Measurements from ENCODE around the gene FRYL. TPM values are rescaled to one million over a fixed set of nuclear protein-coding genes. Genes with fewer than 3 reads are reported as not detected.

Gene FRYL
- total and polyA plus RNA-seq, 12 donors: 16.5 to 64.4 (median 41.1) TPM

DNA sequence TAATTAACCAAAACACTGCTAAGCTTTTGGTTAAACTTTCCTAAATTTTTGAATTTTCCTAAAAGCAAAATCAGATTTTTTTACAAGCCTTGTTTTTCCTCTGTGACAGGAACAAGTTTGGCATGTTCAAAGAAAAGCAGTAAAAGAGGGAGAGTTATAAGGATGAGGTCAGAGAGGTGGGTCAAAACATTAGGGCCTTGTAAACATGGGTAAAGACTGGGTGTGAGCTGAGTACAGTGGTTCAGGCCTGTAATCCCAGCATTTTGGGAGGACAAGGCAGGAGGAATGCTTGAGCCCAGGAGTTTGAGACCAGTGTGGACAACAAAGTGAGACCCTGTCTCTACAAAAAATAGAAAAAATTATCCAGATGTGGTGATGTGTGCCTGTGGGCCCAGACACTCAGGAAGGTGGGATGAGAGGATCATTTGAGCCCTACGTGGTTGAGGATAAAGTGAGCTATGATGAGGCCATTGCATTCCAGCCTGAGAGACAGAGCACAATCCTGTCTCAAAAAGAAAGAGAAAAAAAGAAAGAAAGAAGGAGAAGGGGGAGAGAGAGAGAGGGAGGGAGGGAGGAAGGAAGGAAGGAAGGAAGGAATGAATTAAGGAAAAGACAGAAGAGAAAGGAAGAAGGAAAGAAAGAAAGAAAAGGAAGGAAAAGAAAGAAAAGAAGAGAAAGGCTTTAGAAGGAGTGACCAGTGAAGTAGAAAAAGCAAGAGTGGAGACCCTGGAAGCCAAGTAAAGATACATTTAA is 17.0 kb upstream of the FRYL start:
- no peaks in the 10 kb centered on the region for H3K9me3 ChIP-seq (replicated peaks in 1 of 3)
- TF ChIP-seq POLR2A (IDR thresholded peaks at IDR 0.05): no peak
- TF ChIP-seq, protein P1, sequence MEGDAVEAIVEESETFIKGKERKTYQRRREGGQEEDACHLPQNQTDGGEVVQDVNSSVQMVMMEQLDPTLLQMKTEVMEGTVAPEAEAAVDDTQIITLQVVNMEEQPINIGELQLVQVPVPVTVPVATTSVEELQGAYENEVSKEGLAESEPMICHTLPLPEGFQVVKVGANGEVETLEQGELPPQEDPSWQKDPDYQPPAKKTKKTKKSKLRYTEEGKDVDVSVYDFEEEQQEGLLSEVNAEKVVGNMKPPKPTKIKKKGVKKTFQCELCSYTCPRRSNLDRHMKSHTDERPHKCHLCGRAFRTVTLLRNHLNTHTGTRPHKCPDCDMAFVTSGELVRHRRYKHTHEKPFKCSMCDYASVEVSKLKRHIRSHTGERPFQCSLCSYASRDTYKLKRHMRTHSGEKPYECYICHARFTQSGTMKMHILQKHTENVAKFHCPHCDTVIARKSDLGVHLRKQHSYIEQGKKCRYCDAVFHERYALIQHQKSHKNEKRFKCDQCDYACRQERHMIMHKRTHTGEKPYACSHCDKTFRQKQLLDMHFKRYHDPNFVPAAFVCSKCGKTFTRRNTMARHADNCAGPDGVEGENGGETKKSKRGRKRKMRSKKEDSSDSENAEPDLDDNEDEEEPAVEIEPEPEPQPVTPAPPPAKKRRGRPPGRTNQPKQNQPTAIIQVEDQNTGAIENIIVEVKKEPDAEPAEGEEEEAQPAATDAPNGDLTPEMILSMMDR (IDR thresholded peaks at IDR 0.05): no peak
- H3K27ac ChIP-seq: no peak overlapping the region
- peaks cover 0 to 4% of the 10 kb centered on the region in 2 donors for H3K4me1 ChIP-seq (replicated peaks in 1 of 2)
- H3K4me3 ChIP-seq: no peak overlapping the region
- WGBS, 4 donors: 78 to 85% (median 82%) methylated on average over 1 of the region's 1 CpG
- DNase-seq: no peak
- no peaks in the 10 kb centered on the region for H3K36me3 ChIP-seq (replicated peaks in 1 of 2)
- intact Hi-C loops (cut with DNase I): no loop called here
- no peaks in the 10 kb centered on the region for H3K27me3 ChIP-seq

DNA sequence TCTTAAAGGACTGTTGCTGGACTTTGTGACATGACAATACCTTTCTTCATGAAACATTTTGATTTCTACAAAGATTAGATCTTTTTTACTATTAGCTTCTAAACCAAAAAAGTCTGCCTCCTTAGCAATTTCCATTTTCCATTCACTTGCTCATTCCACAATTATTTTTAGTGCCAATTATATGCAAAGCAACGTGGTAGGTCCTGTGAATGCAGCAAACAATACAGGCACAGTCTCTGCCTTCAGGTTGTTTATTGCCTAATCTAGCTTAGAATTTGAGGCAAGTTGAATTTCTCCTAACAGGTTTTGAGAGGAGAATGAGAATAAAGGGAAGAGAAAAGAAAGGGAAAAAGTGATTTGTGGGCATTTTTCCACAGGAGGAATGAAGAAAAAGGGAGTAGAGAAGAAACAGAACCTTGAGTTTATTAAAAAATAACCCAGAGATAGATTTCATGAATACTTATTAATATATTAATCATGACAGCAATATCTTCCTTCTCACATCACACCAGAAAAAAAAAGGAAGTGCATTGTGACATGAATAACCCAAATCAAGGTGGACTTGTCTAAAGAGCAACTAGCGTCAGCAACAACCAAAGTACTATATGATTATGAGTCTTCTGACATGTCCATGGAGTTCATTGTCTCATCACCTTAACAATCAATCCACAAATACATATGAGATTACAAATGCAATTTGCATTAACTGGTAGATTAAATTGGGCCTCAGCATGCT is 16.3 kb upstream of the FRYL start:
- Histone ChIP-seq H3K4me3 (no peak overlapping the region), H3K4me1 (replicated peaks in 1 of 2) (peaks cover 0 to 4% of the 10 kb centered on the region in 2 donors), H3K9me3 (replicated peaks in 1 of 3) (no peaks in the 10 kb centered on the region), H3K27me3 (no peaks in the 10 kb centered on the region), H3K36me3 (replicated peaks in 1 of 2) (no peaks in the 10 kb centered on the region), H3K27ac (no peak overlapping the region)
- intact Hi-C loops (cut with DNase I): no loop called here
- WGBS, 4 donors: 84 to 90% (median 85%) methylated on average over 2 of the region's 2 CpGs
- TF ChIP-seq, protein P1 (IDR thresholded peaks at IDR 0.05): no peak
- TF ChIP-seq POLR2A (IDR thresholded peaks at IDR 0.05): no peak
- no peak for DNase-seq

DNA sequence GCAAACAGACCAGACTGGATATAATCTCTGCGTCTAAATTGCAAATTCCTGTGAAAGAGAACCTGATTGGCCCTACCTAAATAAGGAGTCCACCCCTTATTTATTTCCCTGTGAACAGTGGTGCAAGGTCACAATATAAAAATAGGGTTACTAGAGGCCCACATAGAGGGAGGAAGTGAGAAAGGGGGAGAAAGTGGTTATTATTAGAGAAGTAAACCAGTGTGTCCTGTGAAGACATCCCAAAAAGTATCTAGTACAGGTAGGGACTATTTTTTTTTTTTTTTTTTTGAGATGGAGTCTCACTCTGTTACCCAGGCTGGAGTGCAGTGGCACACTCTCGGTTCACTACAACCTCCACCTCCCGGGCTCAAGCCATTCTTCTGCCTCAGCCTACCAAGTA is 15.0 kb upstream of the FRYL start:
- no peak for TF ChIP-seq POLR2A (IDR thresholded peaks at IDR 0.05)
- TF ChIP-seq, protein P1 (IDR thresholded peaks at IDR 0.05): no peak
- Histone ChIP-seq H3K27ac (no peak overlapping the region), H3K9me3 (replicated peaks in 1 of 3) (no peaks in the 10 kb centered on the region), H3K27me3 (no peaks in the 10 kb centered on the region), H3K36me3 (replicated peaks in 1 of 2) (no peaks in the 10 kb centered on the region), H3K4me3 (no peak overlapping the region), H3K4me1 (replicated peaks in 1 of 2) (peaks cover 0 to 4% of the 10 kb centered on the region in 2 donors)
- DNase-seq: no peak
- intact Hi-C loops (cut with DNase I): no loop called here
- 90 to 96% (median 93%) methylated on average over 3 of the region's 3 CpGs for WGBS, 4 donors

DNA sequence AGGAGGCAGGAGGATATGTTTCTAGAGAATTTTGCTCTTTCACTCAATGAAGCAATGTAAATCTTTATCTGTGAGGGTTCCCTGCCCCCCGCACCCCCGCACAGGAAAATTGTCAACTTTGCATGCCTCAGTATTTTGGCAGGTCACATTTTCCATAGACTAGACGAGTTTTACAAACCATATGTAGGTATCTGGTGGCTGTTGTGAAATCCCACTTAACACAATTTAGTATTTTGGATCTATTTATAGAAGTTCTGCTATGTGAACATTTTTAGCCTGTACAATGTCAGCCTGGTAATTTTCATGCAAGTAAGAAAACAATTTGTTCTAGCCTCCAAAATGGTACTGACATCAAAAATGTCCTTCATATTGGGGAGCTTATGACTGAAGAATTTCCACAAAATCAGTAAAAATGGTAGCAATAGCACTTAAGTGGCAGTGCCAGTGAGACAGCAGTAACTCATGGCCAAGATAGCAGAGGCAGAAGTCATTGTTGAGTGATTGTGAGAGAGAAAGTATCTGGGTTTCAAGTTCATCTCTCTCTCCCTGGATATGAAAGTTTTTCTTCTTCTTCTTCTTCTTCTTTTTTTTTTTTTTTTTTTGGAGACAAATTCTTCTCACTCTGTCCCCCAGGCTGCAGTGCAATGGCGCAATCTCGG is 12.4 kb upstream of the FRYL start:
- no peak for DNase-seq
- H3K27me3 ChIP-seq: no peaks in the 10 kb centered on the region
- TF ChIP-seq, protein P1 (IDR thresholded peaks at IDR 0.05): no peak
- TF ChIP-seq POLR2A (IDR thresholded peaks at IDR 0.05): no peak

More for the DNA sequence above, 12.4 kb upstream of the FRYL start:
- WGBS, 4 donors: 81 to 87% (median 83%) methylated on average over 5 of the region's 5 CpGs
- H3K4me1 ChIP-seq (replicated peaks in 1 of 2): peaks cover 0 to 4% of the 10 kb centered on the region in 2 donors
- H3K27ac ChIP-seq: no peak overlapping the region
- intact Hi-C loops (cut with DNase I): no loop called here
- H3K4me3 ChIP-seq: no peak overlapping the region
- H3K36me3 ChIP-seq (replicated peaks in 1 of 2): no peaks in the 10 kb centered on the region
- H3K9me3 ChIP-seq (replicated peaks in 1 of 3): no peaks in the 10 kb centered on the region

Measured in adrenal gland (tissue), 12 donors.